Measurements from ENCODE around the gene CFAP157. TPM values are rescaled to one million over a fixed set of nuclear protein-coding genes. Genes with fewer than 3 reads are reported as not detected.

The CFAP157 gene
- total and polyA plus RNA-seq, 2 of the 13 experiments (the other 11 are each of a cell fraction or from before 2014, with no cell fraction given), result 0.07 TPM; not detected in 1

DNA sequence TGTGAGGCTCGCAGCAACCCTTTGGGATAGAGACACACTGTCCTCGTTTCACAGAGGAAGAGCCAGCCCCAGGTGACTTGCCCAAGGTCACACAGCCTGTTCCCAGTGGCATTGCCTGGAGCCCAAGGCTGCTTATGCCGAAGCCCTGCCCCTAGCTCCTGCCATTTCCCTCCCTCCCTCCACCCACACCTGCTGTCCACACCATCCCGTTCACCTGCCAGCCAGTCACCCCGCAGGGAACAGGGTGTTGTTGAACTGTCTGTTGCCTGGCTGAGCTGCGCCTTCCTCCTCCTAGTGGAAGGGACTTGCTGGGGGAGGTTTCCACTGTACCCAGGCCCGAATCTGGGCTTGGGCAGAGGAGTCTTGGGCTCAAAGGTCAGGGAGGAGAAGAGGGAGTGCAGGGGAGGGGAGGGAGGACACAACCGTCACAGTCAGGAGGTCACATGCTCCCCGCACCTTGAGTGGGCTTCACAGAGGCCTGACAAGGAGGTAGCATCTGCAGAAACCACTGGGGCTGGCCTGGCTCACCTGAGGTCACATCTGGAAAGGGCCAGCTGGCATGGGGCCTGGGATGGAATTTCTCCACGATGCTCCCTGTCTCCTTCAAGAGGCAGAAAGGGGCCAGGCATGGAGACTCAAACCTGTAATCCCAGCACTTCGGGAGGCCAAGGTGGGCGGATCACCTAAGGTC is 15.4 kb downstream of the CFAP157 start (continued):
- TF ChIP-seq, protein P1, sequence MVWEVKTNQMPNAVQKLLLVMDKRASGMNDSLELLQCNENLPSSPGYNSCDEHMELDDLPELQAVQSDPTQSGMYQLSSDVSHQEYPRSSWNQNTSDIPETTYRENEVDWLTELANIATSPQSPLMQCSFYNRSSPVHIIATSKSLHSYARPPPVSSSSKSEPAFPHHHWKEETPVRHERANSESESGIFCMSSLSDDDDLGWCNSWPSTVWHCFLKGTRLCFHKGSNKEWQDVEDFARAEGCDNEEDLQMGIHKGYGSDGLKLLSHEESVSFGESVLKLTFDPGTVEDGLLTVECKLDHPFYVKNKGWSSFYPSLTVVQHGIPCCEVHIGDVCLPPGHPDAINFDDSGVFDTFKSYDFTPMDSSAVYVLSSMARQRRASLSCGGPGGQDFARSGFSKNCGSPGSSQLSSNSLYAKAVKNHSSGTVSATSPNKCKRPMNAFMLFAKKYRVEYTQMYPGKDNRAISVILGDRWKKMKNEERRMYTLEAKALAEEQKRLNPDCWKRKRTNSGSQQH (CRISPR knock-in tag; IDR thresholded peaks at IDR 0.05; ENCODE audit: low read depth), result no peak
- TF ChIP-seq, protein P2, sequence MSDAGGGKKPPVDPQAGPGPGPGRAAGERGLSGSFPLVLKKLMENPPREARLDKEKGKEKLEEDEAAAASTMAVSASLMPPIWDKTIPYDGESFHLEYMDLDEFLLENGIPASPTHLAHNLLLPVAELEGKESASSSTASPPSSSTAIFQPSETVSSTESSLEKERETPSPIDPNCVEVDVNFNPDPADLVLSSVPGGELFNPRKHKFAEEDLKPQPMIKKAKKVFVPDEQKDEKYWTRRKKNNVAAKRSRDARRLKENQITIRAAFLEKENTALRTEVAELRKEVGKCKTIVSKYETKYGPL (CRISPR knock-in tag; IDR thresholded peaks at IDR 0.05), result no peak

DNA sequence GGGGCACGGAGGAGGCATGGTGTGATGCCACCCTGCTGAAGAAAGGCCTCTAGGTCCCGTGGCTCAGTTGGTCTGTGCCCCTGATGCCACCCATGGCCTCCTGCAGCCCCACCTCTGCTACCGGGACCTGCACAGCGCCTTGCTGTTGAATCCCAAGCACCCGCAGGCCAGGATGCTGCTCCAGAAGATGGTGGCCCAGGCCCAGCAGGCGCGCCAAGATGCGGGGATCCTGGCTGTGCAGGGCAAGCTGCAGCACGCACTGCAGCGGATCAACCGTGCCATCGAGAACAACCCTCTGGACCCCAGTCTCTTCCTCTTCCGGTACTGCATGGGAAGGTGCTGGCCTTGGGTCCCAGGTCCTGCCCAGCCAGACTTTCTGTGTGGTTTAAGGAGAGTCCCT is 16.2 kb downstream of the CFAP157 start:
- CTCF ChIA-PET (ENCODE audit: low intra/inter-chr PET ratio, low total read pairs), result no interaction called here
- POLR2A ChIA-PET, result no interaction called here
- ATAC-seq (no peak), DNase-seq (ENCODE audit: low spot score) (no peak), FAIRE-seq (no peak)
- H3K27ac ChIP-seq (ENCODE audit: extremely low read length, insufficient read depth, low read length), result no peak overlapping the region
- H3K4me3 ChIP-seq (replicated peaks in 1 of 3; ENCODE audit: insufficient read depth in 1 of 3, low read depth in 2 of 3, low read length in 3 of 3), result no peak overlapping the region
- H3K4me1 ChIP-seq (ENCODE audit: insufficient read depth, low read length), result peaks cover 10% of the 10 kb centered on the region; the same call in 1 of the 2 replicates
- H3K9ac ChIP-seq (ENCODE audit: insufficient read depth, low read depth, low read length), result no peak overlapping the region
- 24% methylated on average over 2 of the region's 13 CpGs for WGBS (ENCODE audit: low lambda C conversion rate)
- no peaks in the 10 kb centered on the region for H3K79me2 ChIP-seq (ENCODE audit: insufficient read depth, low read length)
- intact Hi-C loops (cut with micrococcal nuclease; ENCODE audit: unreplicated experiment) (loop anchor here (10.0 kb wide), 1 partner anchor 218 kb away; no protein-coding TSS in a partner anchor), in situ Hi-C loops (cut with HindIII; ENCODE audit: extremely low pct_ligation_motif_present, low pct_unique_long_range_greater_than_20kb) (no loop called here)
- no peaks in the 10 kb centered on the region for H3K36me3 ChIP-seq (replicated peaks in 1 of 2; ENCODE audit: control insufficient read depth in 1 of 2, insufficient read depth in 2 of 2, low read length in 2 of 2)
- H3K27me3 ChIP-seq (ENCODE audit: control insufficient read depth in 1 of 2, insufficient read depth in 2 of 2, low read length in 2 of 2), result peaks cover 0 to 2% of the 10 kb centered on the region in 2 experiments; a peak in 1 of 5 replicates
- no peaks in the 10 kb centered on the region for H4K20me1 ChIP-seq (ENCODE audit: insufficient read depth, low read length)
- no peak overlapping the region for H3K4me2 ChIP-seq (ENCODE audit: low read depth, low read length)
- no peak overlapping the region for H2AFZ ChIP-seq (ENCODE audit: low read length)
- BruUV-seq (replicated peaks), result no TSS peak
- TF ChIP-seq, protein P3, sequence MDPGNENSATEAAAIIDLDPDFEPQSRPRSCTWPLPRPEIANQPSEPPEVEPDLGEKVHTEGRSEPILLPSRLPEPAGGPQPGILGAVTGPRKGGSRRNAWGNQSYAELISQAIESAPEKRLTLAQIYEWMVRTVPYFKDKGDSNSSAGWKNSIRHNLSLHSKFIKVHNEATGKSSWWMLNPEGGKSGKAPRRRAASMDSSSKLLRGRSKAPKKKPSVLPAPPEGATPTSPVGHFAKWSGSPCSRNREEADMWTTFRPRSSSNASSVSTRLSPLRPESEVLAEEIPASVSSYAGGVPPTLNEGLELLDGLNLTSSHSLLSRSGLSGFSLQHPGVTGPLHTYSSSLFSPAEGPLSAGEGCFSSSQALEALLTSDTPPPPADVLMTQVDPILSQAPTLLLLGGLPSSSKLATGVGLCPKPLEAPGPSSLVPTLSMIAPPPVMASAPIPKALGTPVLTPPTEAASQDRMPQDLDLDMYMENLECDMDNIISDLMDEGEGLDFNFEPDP (CRISPR knock-in tag; conservative IDR thresholded peaks at IDR 0.05), result no peak
- no peak for TF ChIP-seq MYNN (CRISPR knock-in tag; IDR thresholded peaks at IDR 0.05; ENCODE audit: low read depth)
- no peak for TF ChIP-seq RAD21 (CRISPR knock-in tag; IDR thresholded peaks at IDR 0.05)
- H3K9me3 ChIP-seq (ENCODE audit: low read length), result no peaks in the 10 kb centered on the region
